GM12878 (cell line): ENCODE results near the gene MRTFA. TPM values are rescaled to one million over a fixed set of nuclear protein-coding genes. Genes with fewer than 3 reads are reported as not detected.
A peak's percentile ranks its signal among the peaks of the same experiment; 100 is the strongest.

Experiments used
- BCL11A ChIP-seq: IDR thresholded peaks from 2 replicates; pipeline ENCODE4 v1.6.1; 2011; ENCODE audit warnings: low read depth, low read length
- EED ChIP-seq: sonication (generic); IDR thresholded peaks from 2 replicates; pipeline ENCODE4 v1.6.1; 2016; ENCODE audit warnings: antibody characterized with exemption, low read depth
- EP300 ChIP-seq, 2 experiments: fragments of 150-350 bp in 1 of 2; IDR thresholded peaks; 2 replicates each; pipeline ENCODE4 v1.6.1; 2011 to 2012; ENCODE audit warnings: low read depth in 2 of 2, low read length in 2 of 2, borderline replicate concordance in 1 of 2, improper control_type of control experiment in 1 of 2, inconsistent platforms in 1 of 2; ENCODE audit not compliant: control insufficient read depth in 1 of 2
- ETV6 ChIP-seq, 2 experiments: fragments of 450-650 bp in 1 of 2; IDR thresholded peaks in 1 of 2; conservative IDR thresholded peaks in 1 of 2; 2 replicates each; pipeline ENCODE4 v1.6.1; 2014; ENCODE audit warnings: antibody characterized with exemption in 1 of 2, borderline replicate concordance in 1 of 2, low read depth in 1 of 2, mild to moderate bottlenecking in 1 of 2, moderate library complexity in 1 of 2
- FOXM1 ChIP-seq: IDR thresholded peaks from 2 replicates; pipeline ENCODE4 v1.6.1; 2012; ENCODE audit warnings: low read depth, mild to moderate bottlenecking, inconsistent platforms, low read length, moderate library complexity
- GATAD2B ChIP-seq: fragments of 450-650 bp; conservative IDR thresholded peaks from 2 replicates; pipeline ENCODE4 v1.6.1; 2017; ENCODE audit warnings: low read depth, mild to moderate bottlenecking, moderate library complexity
- IRF4 ChIP-seq: IDR thresholded peaks from 2 replicates; pipeline ENCODE4 v1.6.1; 2011; ENCODE audit warnings: low read depth, low read length
- KLF5 ChIP-seq: fragments of 450-650 bp; IDR thresholded peaks from 2 replicates; pipeline ENCODE4 v1.6.1; 2014; ENCODE audit warnings: mild to moderate bottlenecking; ENCODE audit not compliant: partially characterized antibody
- MEF2A ChIP-seq: IDR thresholded peaks from 2 replicates; pipeline ENCODE4 v1.6.1; 2011; ENCODE audit warnings: low read depth, mild to moderate bottlenecking, low read length, moderate library complexity; ENCODE audit not compliant: insufficient read depth
- MEF2B ChIP-seq: fragments of 450-650 bp; IDR thresholded peaks from 2 replicates; pipeline ENCODE4 v1.6.1; 2018; ENCODE audit warnings: mild to moderate bottlenecking, moderate library complexity; ENCODE audit not compliant: partially characterized antibody, poor library complexity, severe bottlenecking
- MTA3 ChIP-seq: IDR thresholded peaks from 2 replicates; pipeline ENCODE4 v1.6.1; 2012; ENCODE audit warnings: low read length, inconsistent platforms, borderline replicate concordance
- NBN ChIP-seq: fragments of 450-650 bp; IDR thresholded peaks from 2 replicates; pipeline ENCODE4 v1.6.1; 2016
- POU2F2 ChIP-seq: IDR thresholded peaks from 3 replicates; pipeline ENCODE4 v1.6.1; 2011; ENCODE audit warnings: low read depth, mild to moderate bottlenecking, low read length, borderline replicate concordance
- TBL1XR1 ChIP-seq: IDR thresholded peaks from 2 replicates; pipeline ENCODE4 v1.6.1; 2012; ENCODE audit warnings: low read depth, low read length, improper control_type of control experiment
- polyA plus RNA-seq, 11 experiments: library from polyadenylated mRNA; depleted of rRNA in 4 of 11; unstranded in 6 of 11; stranded (reverse) in 5 of 11; fragments of >200 nt; fragmentation: Nextera tagmentation in 4 of 11; fragmentation: Illumina TruSeq in 1 of 11; extraction: Ambion mirVana in 4 of 11; extraction: Trizol in 1 of 11; gene quantifications; 1 replicate in 1 of 11; 2 replicates in 10 of 11; pipeline versions ENCODE4 v1.2.1 to v1.2.3, GENCODE V29; 2011 to 2016; ENCODE audit warnings: inconsistent platforms in 2 of 11, missing spikeins in 2 of 11, low read depth in 1 of 11
- total RNA-seq, 4 experiments: library from RNA; depleted of rRNA in 3 of 4; stranded (reverse); fragments of >200 nt in 3 of 4; fragmentation: Illumina TruSeq in 1 of 4; extraction: Trizol in 1 of 4; gene quantifications; 2 replicates each; pipeline versions ENCODE4 v1.2.1 to v1.2.3, GENCODE V29; 2013 to 2021
- TF ChIP-seq, protein P1 (sequence below): fragments of 450-650 bp; conservative IDR thresholded peaks from 2 replicates; pipeline ENCODE4 v1.6.1; 2017; ENCODE audit warnings: mild to moderate bottlenecking, moderate library complexity
- TF ChIP-seq, protein P2 (sequence below): fragments of 450-650 bp; IDR thresholded peaks from 2 replicates; pipeline ENCODE4 v1.6.1; 2018; ENCODE audit warnings: borderline replicate concordance, mild to moderate bottlenecking; ENCODE audit not compliant: partially characterized antibody
- TF ChIP-seq, protein P3 (sequence below): fragments of 450-650 bp; IDR thresholded peaks from 2 replicates; pipeline ENCODE4 v1.6.1; 2016; ENCODE audit warnings: mild to moderate bottlenecking, moderate library complexity, borderline replicate concordance
- TF ChIP-seq, protein P4 (sequence below): IDR thresholded peaks from 2 replicates; pipeline ENCODE4 v1.6.1; 2012; ENCODE audit warnings: low read length, inconsistent platforms

The MRTFA gene
- total and polyA plus RNA-seq, 10 of the 15 experiments (the other 5 are each of a cell fraction or from before 2014, with no cell fraction given), result 2.0 to 63.9 (median 17.9) TPM

DNA sequence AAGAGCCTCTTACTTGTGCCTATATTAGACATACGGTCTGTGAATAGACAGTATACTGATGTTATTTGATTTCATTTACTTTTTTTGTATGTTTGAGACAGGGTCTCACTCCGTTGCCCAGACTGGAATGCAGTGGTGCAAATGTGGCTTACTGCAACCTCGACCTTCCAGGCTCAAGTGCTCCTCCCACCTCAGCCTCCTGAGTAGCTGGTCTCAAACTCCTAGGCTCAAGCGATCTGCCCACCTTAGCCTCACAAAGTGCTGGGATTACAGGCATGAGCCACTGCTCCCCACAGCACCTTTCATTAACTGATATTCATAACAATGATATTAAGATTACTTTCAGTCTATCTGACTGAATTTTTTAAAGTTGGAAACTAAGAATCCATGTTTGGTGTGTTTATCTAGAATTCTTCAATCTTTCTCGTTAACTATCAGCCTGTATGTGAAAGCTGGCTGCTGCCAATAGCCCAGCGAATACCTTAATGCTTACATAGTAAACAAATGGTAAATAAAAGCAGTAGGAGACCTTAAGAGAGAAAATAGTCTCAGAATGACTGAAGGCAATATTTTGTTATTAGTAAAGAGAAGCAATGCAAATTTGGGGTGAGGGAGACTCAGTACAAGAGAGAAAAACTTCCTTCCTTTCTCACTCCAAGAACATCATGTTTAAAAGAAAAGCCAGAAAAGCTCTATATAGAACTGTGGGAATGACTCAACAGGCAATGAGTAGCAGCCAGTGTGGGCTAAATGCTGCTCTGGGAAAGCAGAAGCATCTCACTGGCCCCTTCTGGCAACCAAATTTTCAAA, 101.9 kb downstream of the MRTFA start (continued):
- TF ChIP-seq, protein P1, sequence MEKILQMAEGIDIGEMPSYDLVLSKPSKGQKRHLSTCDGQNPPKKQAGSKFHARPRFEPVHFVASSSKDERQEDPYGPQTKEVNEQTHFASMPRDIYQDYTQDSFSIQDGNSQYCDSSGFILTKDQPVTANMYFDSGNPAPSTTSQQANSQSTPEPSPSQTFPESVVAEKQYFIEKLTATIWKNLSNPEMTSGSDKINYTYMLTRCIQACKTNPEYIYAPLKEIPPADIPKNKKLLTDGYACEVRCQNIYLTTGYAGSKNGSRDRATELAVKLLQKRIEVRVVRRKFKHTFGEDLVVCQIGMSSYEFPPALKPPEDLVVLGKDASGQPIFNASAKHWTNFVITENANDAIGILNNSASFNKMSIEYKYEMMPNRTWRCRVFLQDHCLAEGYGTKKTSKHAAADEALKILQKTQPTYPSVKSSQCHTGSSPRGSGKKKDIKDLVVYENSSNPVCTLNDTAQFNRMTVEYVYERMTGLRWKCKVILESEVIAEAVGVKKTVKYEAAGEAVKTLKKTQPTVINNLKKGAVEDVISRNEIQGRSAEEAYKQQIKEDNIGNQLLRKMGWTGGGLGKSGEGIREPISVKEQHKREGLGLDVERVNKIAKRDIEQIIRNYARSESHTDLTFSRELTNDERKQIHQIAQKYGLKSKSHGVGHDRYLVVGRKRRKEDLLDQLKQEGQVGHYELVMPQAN, result no peak
- TF ChIP-seq BCL11A (0 out of 2 replicates have a peak, but pooled peaks have one; percentile 9), FOXM1 (peak; percentile 46; the same call in 1 of the 2 replicates), MEF2A (peak; percentile 54), KLF5 (no peak), MEF2B (peak; percentile 4), POU2F2 (peak; percentile 50; the same call in 2 of the 3 replicates), GATAD2B (no peak), TBL1XR1 (peak; percentile 35; the same call in 1 of the 2 replicates), EP300 (IDR thresholded peaks at IDR 0.05; ENCODE audit: borderline replicate concordance in 1 of 2, control insufficient read depth in 1 of 2, low read depth in 2 of 2, low read length in 2 of 2) (0 out of 4 replicates have a peak, but pooled peaks of 1 of the 2 experiments have one; percentile 18), EED (peak; percentile 64; the same call in 1 of the 2 replicates), IRF4 (0 out of 2 replicates have a peak, but pooled peaks have one; percentile 24), NBN (no peak), ETV6 (conservative IDR thresholded peaks at IDR 0.05 in 1 of 2, IDR thresholded peaks at IDR 0.05 in 1 of 2; ENCODE audit: borderline replicate concordance in 1 of 2, low read depth in 1 of 2) (no peak), MTA3 (no peak)
- TF ChIP-seq, protein P2, sequence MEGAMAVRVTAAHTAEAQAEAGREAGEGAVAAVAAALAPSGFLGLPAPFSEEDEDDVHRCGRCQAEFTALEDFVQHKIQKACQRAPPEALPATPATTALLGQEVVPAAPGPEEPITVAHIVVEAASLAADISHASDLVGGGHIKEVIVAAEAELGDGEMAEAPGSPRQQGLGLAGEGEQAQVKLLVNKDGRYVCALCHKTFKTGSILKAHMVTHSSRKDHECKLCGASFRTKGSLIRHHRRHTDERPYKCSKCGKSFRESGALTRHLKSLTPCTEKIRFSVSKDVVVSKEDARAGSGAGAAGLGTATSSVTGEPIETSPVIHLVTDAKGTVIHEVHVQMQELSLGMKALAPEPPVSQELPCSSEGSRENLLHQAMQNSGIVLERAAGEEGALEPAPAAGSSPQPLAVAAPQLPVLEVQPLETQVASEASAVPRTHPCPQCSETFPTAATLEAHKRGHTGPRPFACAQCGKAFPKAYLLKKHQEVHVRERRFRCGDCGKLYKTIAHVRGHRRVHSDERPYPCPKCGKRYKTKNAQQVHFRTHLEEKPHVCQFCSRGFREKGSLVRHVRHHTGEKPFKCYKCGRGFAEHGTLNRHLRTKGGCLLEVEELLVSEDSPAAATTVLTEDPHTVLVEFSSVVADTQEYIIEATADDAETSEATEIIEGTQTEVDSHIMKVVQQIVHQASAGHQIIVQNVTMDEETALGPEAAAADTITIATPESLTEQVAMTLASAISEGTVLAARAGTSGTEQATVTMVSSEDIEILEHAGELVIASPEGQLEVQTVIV, result no peak
- TF ChIP-seq, protein P3, sequence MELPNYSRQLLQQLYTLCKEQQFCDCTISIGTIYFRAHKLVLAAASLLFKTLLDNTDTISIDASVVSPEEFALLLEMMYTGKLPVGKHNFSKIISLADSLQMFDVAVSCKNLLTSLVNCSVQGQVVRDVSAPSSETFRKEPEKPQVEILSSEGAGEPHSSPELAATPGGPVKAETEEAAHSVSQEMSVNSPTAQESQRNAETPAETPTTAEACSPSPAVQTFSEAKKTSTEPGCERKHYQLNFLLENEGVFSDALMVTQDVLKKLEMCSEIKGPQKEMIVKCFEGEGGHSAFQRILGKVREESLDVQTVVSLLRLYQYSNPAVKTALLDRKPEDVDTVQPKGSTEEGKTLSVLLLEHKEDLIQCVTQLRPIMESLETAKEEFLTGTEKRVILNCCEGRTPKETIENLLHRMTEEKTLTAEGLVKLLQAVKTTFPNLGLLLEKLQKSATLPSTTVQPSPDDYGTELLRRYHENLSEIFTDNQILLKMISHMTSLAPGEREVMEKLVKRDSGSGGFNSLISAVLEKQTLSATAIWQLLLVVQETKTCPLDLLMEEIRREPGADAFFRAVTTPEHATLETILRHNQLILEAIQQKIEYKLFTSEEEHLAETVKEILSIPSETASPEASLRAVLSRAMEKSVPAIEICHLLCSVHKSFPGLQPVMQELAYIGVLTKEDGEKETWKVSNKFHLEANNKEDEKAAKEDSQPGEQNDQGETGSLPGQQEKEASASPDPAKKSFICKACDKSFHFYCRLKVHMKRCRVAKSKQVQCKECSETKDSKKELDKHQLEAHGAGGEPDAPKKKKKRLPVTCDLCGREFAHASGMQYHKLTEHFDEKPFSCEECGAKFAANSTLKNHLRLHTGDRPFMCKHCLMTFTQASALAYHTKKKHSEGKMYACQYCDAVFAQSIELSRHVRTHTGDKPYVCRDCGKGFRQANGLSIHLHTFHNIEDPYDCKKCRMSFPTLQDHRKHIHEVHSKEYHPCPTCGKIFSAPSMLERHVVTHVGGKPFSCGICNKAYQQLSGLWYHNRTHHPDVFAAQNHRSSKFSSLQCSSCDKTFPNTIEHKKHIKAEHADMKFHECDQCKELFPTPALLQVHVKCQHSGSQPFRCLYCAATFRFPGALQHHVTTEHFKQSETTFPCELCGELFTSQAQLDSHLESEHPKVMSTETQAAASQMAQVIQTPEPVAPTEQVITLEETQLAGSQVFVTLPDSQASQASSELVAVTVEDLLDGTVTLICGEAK, result no peak
- TF ChIP-seq, protein P4, sequence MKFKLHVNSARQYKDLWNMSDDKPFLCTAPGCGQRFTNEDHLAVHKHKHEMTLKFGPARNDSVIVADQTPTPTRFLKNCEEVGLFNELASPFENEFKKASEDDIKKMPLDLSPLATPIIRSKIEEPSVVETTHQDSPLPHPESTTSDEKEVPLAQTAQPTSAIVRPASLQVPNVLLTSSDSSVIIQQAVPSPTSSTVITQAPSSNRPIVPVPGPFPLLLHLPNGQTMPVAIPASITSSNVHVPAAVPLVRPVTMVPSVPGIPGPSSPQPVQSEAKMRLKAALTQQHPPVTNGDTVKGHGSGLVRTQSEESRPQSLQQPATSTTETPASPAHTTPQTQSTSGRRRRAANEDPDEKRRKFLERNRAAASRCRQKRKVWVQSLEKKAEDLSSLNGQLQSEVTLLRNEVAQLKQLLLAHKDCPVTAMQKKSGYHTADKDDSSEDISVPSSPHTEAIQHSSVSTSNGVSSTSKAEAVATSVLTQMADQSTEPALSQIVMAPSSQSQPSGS, result peak; percentile 36; the same call in 1 of the 2 replicates
